GM21515 (cell line): ENCODE data around the gene FLYWCH2.
A peak's percentile ranks its signal among the peaks of the same experiment; 100 is the strongest.

Experiments used
- ATAC-seq: cut with Tn5 transposase; IDR thresholded peaks from one replicate; pipeline ENCODE4 v1.9.1; 2021; ENCODE audit not compliant: unreplicated experiment

FLYWCH2 gene

DNA sequence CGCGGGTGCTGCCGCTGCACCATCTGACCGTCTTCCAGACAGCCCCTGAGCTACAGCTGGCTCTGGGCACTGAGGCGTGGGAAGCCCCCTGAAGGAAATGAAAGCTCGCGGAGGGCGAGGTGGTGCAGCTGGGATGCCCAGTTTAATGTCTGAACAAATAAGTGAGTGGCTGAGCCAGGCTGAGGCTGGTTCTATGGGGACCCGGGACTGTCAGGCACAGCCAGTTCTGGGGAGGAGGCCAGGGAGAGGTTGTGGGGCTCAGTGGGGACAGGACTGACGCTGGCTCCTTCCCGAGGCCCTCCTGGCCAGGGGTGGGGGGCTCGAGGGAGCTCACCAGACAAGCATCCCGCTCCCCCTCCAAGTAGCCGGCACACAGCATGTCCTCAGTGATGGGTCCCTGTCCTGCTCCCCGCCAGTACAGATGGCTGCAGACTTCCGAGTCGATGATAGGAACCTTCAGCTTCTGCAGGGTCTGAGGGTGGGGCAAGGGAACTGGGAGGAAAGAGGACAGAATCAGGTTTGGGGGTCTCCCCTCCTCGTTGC, 29.4 kb upstream of the FLYWCH2 start:
- ATAC-seq: no peak

DNA sequence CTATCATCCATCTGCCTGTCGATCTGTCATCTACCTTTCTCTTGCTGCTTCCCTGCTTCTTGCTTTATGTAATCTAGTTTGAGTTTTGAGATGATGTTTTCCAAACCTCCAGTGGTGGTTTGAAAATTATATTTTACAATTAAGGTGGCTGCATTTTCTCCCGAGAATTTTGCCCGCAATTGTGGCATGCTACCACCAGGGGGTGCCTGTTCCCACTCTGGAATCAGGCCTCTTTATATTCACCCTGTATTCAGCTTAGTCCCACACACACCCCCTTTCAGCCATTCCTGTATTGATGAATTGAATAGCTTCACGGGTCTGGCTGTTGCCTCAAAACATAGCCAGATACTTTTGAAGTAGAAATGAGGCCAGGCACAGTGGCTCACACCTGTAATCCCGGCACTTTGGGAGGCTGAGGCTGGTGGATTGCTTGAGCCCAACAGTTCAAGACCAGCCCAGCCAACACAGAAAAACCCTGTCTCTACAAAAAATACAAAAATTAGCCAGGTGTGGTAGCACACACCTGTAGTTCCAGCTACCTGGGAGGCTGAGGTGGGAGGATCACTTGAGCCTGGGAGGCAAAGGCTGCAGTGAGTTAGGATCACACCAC, 28.2 kb upstream of the FLYWCH2 start:
- no peak for ATAC-seq

DNA sequence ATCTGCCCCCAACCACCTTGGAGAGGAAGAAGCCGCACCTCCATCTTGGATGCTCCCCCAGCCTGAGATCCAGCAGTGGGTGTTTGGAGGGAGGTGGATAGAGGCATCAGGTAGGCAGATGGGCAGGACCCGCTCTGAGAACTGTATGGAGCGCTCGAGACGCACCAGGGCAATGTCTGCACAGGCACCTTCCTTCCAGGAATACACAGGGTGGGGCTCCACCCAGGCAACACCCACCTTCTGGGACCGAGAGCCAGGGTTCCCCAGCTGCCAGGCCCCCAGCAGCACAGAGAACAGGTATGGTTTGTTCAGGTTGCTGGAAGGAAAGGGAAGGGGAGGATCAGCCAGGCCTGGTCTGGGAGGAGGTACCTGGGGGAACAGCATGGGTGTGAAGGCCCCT, 27.5 kb upstream of the FLYWCH2 start:
- no peak for ATAC-seq

DNA sequence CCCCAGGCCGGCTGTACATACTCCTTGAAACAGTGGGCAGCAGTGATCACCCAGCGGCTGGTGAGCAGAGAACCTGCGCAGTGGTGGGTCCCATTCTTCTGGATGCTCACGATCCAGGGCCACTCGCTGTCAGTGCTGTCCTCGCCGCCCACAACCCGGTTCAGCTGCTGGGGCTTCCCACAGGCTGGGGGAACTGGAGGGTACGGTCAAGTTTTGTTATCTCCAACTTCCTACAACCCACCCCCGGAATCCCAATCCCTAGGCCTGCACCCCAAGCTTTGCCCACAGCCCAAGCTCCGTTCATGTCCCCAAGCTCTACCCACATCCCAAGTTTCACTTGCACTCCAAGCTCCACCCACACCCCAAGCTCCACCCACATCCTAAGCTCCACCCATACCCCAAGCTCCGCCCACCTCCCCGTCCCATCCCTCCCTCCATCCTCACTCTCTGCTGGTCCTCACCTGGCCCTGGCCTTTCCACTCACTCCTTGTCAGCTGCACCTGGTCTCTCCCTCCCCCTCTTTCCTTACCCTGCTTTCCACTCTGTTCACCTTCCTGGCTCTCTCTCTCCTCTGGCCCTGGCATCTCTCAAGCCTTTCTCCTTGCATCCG, 26.8 kb upstream of the FLYWCH2 start:
- no peak for ATAC-seq

DNA sequence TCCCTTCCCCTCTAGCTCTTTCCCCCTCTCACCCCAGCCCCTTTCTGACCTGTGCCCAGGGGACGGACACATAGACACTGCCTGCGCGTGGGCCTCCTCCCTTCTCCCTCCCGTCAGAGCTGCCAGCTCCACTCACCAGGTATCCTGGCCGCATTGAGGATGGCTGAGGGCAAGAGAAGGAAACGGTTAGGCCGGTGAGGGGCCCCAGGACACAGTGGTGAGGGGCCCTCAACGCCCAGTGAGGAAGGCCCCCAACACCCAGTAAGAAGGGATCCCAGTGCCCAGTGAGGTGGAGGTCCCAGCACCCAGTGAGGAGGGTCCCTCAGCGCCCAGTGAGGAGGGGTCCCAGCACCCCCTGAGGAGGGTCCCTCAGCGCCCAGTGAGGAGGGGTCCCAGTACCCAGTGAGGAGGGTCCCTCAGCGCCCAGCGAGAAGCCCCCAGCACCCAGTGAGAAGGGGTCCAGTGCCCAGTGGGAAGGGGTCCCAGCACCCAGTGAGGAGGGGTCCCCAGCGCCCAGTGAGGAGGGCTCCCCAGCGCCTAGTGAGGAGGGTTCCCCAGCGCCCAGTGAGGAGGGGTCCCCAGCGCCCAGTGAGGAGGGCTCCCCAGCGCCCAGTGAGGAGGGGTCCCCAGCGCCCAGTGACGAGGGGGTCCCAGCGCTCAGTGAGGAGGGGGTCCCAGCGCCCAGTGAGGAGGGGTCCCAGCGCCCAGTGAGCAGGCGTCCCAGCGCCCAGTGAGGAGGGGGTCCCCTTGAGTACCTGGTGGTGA, 26.1 kb upstream of the FLYWCH2 start:
- ATAC-seq: no peak

DNA sequence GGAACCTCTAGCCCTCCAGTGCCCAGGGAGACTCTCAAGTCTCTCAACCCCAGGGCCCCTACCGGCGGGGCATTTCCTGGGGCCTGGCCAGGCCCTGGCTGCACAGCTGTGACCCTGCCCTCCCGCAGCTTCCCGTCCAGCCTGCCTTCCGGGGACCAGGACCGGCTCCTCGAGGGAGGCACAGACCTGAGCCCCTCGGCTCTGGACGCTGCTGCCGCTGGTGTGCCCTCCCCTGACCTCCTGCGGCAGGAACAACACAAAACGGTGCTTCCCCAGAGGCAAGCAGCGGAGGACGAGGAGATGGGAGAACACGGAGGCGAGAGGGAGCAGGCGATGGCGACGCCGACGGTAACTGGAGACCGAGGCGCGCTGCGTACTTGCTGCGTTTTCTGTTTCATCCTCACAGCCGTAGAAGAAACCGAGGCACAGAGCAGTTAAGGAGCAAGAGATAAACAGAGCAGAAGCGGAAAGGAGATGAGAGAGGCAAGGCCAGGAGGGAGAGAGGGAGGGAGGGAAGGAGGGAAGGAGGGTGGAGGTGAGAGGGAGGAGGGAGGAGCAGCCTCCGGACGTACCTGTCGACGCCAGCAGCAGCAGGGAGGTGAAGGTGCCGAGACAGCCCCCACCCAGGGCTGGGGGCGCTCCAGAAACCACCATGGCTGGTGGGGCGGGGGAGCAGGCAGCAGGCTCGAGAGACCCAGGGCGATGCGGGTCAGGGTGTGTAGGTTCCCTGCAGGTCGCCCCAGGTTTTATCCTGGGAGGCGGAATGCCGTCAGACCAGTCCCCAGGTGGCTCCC, 25.4 kb upstream of the FLYWCH2 start, which contains the start of gene PRSS22:
TSS of gene PRSS22 (minus strand) at position 720 of the 794 bp plus-strand sequence. CDS start at position 654, 66 bp downstream.
- no peak for ATAC-seq

DNA sequence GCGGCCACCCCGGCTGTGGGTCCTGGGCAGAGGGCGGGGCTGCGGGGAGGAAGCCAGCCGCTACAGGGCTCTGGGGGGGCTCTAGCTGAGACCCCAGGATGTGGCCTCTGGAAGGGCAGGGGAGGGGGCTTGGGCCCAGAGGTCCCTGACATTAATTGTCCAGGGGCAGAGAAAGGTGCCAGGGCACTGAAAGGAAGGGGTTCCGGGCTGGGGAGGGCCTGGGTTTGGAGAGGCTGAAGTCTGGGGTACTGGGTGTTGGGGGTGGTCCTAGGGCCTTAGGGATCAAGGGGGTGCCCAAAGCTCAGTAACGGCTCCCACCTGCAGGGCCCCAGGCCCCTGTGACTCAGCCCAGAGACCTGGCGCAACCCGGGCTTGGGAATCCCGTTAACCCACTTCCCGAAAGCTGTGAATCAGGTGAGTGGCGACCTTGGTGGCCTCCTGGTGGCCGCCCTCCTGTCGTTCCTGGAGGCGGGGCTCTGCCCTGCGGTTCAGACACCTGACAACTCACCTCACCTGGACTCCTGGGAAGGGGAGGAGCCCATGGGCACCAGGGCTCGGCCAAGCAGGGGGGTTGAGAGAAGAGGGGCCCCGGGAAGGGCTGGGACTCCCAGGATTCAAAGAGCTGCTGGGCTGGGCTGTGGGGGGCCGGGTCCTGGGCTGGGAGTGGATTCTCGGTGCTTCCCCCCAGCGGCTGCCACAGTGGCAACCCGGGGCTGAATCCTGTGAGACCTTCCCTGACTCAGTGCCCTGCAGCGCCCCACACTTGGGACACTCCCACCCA, 24.6 kb upstream of the FLYWCH2 start:
- ATAC-seq: no peak

DNA sequence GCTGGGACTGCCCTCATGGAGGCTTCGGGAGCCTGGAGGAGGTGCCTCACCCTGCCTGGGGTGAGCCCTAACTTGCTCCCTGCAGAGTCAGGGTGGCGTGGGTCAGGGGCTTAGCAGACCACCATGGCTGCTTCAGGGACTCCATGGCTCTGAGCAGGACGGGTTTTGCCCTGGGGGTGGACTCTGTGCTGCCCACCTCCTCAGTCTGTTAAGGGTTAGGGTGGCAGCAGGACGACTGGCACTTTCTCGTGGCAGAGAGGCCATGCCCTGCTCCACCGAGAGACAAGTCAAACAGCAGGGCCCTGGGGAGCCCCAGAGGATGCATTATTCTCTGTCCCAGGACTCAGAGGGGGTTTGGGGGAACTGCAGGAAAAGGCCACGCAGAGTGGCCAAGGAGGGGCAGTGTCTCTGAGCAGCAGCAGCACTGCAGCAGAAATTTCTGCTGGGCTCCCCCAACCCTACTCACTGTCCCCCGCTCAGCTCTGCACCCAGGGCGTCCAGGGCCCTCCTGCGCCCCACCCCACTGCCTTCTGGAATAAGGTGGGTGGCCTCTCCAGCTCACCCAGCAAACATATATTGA, 23.2 kb upstream of the FLYWCH2 start:
- ATAC-seq: no peak

DNA sequence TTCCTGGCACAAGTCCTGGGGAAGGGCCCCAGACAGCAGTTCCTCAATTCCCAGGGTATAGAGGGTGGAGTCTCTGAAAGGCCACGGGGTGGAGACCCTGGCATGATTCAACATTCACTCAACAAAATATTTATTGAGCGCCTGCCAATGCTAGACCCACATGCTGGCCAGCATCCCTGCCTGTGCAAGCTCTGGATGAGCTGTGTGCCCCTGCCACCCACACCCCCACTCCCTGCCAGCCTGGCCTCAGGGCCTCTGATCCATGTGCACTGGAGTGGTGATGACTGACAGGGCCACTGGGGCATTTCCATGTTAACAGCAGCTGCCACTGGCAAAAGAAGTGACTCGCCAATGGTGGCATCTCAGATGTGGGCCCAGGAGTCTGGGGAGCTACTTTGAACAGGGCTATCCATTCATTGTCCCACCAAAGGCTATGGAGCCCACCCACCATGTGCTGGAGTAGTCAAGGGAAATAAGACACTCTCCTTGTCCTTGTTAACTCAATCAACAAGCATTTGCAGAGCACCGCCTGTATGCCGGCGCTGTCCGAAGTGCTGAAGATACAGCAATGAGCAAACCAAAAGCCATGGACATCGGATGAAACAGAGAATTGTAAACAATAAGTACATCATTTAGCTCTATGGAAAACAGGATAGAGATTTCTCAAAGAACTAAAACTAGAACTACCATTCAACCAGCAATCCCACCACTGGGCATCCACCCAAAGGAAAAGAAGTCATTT, 22.0 kb upstream of the FLYWCH2 start:
- ATAC-seq: no peak

DNA sequence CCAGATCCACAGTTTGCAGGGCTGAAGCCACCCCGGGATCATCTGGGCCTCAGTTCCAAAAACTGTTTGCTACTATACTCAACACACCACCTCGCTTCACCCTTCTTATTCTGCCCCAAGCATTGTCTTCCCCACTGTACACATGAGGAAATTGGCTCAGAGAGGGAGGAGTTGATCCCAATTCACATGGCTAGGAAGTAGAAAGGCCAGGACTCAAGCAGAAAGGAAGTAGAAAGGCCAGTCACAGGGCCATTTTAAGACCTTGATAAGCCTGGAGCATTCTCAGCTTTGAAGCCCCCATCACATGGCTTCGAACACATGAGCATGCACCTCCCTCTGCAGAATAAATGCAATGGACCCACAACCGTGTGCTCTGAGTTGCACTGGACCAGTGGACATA, 17.4 kb upstream of the FLYWCH2 start:
- no peak for ATAC-seq

DNA sequence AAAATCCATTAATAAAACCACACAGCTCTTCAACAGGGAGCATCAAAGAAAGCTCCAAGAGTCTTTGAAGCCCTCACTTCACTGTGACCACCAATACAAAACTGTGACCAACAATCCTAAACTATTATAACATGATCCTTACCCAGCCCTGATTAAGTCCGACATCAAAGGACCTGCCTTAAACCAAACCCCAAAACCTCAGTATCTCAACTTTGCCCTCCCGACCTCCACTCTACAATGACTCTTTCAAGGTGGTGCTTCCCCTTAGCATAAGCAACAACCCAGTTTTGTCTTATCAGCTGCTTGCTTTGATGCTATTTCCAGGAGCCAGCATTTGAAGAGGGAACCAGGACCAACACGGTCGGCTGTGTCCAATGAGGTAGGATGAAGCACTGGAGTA, 16.6 kb upstream of the FLYWCH2 start:
- no peak for ATAC-seq

DNA sequence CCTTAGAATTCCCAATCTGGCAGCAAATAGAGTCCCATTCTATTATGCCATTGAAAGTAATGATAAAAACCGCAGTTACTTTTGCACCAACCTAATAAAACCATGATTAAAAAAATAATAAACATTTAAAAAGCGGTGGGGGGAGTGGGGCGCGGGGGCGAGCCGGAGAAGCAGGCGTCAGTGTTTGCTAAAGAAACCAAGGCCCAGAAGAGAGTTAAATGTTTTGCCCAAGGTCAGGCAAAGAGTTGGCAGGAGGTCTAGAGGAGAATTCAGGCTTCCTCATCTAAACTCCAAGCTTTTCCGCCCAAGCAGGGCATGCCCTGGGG, 15.4 kb upstream of the FLYWCH2 start:
- ATAC-seq: no peak

DNA sequence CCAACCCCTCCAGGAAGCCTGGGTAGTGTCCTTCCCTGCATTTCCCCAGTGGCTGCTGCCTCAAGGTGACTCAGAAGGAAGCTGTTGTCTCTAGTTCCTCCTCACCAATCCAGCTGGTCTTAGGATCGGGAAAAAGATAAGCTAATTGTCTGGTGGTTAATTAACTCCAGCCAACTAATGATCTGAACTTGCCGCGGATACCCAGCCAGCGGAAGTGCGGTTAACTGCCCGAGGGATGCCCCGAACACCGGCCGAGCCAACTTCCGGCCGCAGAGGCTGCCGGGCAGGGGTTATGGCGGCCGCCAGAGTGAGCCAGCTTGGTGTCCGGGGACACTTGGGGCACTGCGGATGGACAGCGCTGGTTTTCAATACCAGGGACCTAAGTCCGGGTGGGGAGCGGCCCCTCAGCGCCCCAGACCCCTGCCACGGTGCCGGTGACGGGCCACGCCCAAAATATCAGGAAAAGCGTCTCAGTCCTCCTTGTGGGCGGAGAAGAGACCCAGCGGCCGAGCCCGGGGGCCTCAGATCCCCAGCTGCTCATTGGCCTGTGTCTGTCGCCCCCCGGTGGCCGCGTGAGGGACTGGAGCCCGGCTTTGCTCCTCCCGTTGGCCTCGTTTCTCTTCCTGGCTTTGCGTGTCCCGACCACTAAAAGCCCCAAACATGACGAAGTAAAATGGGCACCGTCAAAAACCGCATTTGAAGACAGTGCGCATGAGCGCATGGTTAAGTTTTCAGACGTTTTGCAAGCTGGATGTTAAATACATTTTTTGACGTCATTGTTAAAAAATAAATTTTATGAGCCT, 14.8 kb upstream of the FLYWCH2 start:
- peak; percentile 86 for ATAC-seq

DNA sequence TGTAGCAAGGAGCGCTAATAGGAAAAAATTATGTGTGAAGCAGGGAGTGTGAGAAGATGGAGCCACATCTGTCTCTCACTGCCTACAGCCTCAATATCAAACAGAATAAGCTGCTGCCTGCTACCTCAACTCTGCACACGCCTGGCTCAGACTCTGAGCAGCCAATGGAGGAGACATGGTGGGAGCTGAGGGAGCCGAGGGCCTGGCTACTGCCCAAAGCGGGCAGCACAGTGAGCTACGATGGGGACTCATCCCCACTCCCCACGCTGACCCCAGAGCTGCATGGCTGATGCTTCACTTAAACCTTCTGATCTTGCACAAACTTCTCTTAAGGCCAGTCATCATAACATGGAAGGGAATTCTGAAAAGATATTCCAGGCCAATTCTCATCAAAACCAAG, 11.1 kb upstream of the FLYWCH2 start:
- no peak for ATAC-seq

DNA sequence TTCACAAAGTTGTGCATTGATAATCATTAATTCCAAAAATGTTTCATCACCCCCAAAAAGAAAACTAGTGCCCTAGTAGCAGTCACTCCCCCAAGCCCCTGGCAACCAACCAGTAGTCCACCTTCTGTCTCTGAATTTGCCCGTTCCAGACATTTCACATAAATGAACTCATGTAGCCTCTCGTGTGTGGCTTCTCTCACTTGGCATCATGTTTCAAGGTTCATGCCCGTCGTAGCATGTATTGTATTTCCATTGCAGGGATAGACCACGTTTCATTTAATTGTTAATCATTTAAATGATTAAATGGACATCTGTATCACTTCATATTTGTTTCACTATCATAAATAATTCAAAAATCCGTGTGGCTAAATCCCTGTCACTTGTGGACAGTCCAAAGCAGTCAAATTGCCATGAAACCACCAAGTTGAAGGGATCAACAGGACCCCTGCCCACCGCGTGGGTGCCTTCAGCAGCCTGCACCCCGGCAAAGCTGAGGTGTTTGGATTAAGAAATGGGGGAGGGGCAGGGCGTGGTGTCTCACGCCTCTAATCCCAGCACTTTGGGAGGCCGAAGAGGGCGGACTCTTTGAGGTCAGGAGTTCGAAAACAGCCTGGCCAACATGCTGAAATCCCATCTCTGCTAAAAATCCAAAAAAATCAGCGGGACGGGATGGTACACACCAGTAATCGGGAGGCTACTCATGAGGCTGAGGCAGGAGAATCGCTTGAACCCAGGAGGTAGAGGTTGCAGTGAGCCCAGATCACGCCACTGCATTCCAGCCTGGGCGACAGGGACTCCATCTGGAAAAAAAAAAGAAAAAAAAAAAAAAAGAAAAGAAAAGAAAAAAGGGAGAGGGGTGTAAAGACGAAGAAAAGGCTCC, 8.7 kb upstream of the FLYWCH2 start:
- no peak for ATAC-seq

DNA sequence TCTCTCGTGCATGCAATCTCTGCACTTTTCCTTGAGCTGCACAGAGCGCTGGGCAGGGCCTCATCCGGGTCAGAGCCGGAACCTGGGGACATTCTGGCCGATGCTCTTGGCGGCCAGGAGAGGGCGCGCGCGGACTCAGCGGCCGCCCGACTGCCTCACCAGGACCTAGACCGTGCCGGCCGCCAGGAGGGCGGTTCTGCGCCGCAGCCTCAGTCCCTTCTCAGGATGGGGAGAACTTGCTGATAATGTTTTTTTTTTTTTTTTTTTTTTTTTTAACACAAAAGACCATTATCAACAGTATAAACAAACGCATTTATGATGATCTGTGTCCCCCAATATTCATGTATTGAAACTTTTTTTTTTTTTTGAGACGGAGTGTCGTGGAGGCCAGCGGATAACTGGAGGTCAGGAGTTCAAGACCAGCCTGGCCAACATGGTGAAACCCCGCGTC, 8.1 kb upstream of the FLYWCH2 start:
- ATAC-seq: peak; percentile 64

DNA sequence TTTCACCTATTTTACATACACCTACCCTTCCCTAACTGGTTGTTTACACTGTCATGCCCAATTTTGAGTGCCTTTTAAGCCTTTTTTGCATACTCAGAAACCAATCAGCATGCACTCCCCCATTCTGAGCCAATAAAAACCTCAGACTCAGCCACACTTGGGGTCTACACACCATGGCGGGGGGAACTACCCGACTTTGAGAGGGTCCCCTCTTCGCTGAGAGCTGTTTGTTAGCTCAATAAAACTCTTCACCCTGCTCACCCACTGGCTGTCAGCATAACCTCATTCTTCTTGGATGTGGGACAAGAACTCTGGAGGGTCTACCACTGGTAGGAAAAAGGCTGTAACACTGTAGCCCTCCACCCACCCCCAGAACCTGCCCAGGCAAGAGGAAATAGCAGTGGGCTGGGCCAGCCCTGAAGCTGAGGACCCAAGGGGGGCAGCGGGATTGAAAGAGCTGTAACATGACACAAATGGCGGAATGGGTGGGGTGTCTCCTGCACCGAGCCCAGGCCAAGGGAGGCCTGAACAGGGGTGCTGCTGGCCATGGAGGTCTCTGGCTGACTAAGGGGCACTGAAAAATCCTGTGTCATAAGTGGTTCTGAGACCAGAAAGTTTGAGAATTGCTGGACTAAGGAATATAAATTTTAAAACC, 3.0 kb upstream of the FLYWCH2 start:
- ATAC-seq: no peak
